Endodermal cell (in vitro differentiated cells): Measurements from ENCODE around the gene RNASE7. TPM values are rescaled to one million over a fixed set of nuclear protein-coding genes. Genes with fewer than 3 reads are reported as not detected.

Experiments
- DNase-seq: peaks from one replicate; pipeline ENCODE4 v3.0.0-alpha.2; 2017
- H3K27ac ChIP-seq: 2 replicates; pipeline ENCODE4 v1.5.1; 2013; ENCODE audit warnings: mild to moderate bottlenecking, low read depth, low read length, moderate library complexity
- H3K27me3 ChIP-seq: 2 replicates; pipeline ENCODE4 v1.6.1; 2013; ENCODE audit warnings: mild to moderate bottlenecking, low read length, moderate library complexity; ENCODE audit not compliant: insufficient read depth, control insufficient read depth, poor library complexity, severe bottlenecking
- H3K36me3 ChIP-seq: 2 replicates; pipeline ENCODE4 v1.7.0; 2013; ENCODE audit warnings: mild to moderate bottlenecking, low read length, moderate library complexity; ENCODE audit not compliant: control insufficient read depth, insufficient read depth
- H3K4me1 ChIP-seq: one replicate; pipeline ENCODE4 v1.7.0; 2013; ENCODE audit warnings: low read length; ENCODE audit not compliant: control insufficient read depth, insufficient read depth
- H3K4me3 ChIP-seq: 2 replicates; pipeline ENCODE4 v1.5.1; 2013; ENCODE audit warnings: mild to moderate bottlenecking, low read length, moderate library complexity
- H3K9ac ChIP-seq: 2 replicates; pipeline ENCODE4 v1.6.1; 2013; ENCODE audit warnings: mild to moderate bottlenecking, low read length, moderate library complexity; ENCODE audit not compliant: poor library complexity, severe bottlenecking; ENCODE audit errors: extremely low read depth
- H3K9me3 ChIP-seq: 2 replicates; pipeline ENCODE4 v1.6.1; 2013; ENCODE audit warnings: mild to moderate bottlenecking, low read length, moderate library complexity; ENCODE audit not compliant: control insufficient read depth
- H3K27ac Mint-ChIP-seq: 2 replicates; pipeline ENCODE4 v1.8.0; 2020; ENCODE audit warnings: mixed read lengths
- H3K27me3 Mint-ChIP-seq: 2 replicates; pipeline ENCODE4 v1.8.0; 2021; ENCODE audit warnings: mild to moderate bottlenecking, mixed read lengths; ENCODE audit not compliant: insufficient read depth
- H3K36me3 Mint-ChIP-seq: 2 replicates; pipeline ENCODE4 v1.8.0; 2020; ENCODE audit warnings: low read depth, mixed read lengths
- H3K4me1 Mint-ChIP-seq: 2 replicates; pipeline ENCODE4 v1.8.0; 2020; ENCODE audit warnings: mixed read lengths
- H3K4me3 Mint-ChIP-seq: 2 replicates; pipeline ENCODE4 v1.8.0; 2020; ENCODE audit warnings: mild to moderate bottlenecking, moderate library complexity, mixed read lengths
- H3K9me3 Mint-ChIP-seq: 2 replicates; pipeline ENCODE4 v1.8.0; 2020; ENCODE audit warnings: mild to moderate bottlenecking, mixed read lengths
- CTCF ChIP-seq: fragments of 200-600 bp; sonication (generic); conservative IDR thresholded peaks from 2 replicates; pipeline ENCODE4 v1.5.0; 2021; ENCODE audit warnings: antibody characterized with exemption, mild to moderate bottlenecking
- WGBS, 2 experiments: methylation state at CpG; one replicate each; pipeline versions ENCODE4 v1.1.5 to v1.1.7; 2013; ENCODE audit warnings: missing lambda C conversion rate in 2 of 2, mixed read lengths in 1 of 2; ENCODE audit not compliant: insufficient coverage in 1 of 2, insufficient read length in 1 of 2; 5-methylcytosine and 5-hydroxymethylcytosine counted together
- total RNA-seq, 2 donors: library from RNA; stranded (reverse); fragmentation: NEBNext Ultra II Directional in 1 of 2; extraction: Animal tissue kit (Norgen Biotek cat#: 25700) in 1 of 2; gene quantifications; 2 replicates in 1 of 2; 3 replicates in 1 of 2; pipeline ENCODE4 v1.2.1, GENCODE V29; 2021

Gene RNASE7
- total RNA-seq, 2 donors from 2014 or later: not detected

- Mint-ChIP-seq H3K36me3 (no peaks in the 10 kb centered on the region), H3K4me1 (peaks cover 22% of the 10 kb centered on the region), H3K4me3 (no peak within 1 kb of the TSS), H3K27ac (no peak within 1 kb of the TSS), H3K27me3 (no peaks in the 10 kb centered on the region), H3K9me3 (no peaks in the 10 kb centered on the region)
- Histone ChIP-seq H3K36me3 (no peaks in the 10 kb centered on the region), H3K4me1 (peaks cover 2% of the 10 kb centered on the region), H3K4me3 (no peak within 1 kb of the TSS), H3K9me3 (no peaks in the 10 kb centered on the region), H3K9ac (no peak within 1 kb of the TSS), H3K27me3 (no peaks in the 10 kb centered on the region), H3K27ac (no peak within 1 kb of the TSS)
- WGBS, 2 experiments: 78 to 90% methylated on average over 6 to 8 of the region's 8 CpGs
- TF ChIP-seq CTCF: no peak
- DNase-seq: no peak
Measured at GRCh38 chr14:21057803-21058675, 15.9 kb downstream of the RNASE7 start, which contains the start of gene RNASE8. TSS of gene RNASE8 (plus strand) at chr14:21057822. CDS start at chr14:21057893, 71 bp downstream.

GRCh38 chr14:21058903-21059302 lies 16.7 kb downstream of the RNASE7 start:
- H3K36me3 Mint-ChIP-seq: no peaks in the 10 kb centered on the region
- 90% methylated on average over 5 of the region's 5 CpGs; no CpG with 5 or more reads in 1 of the 2 experiments for WGBS, 2 experiments
- Histone ChIP-seq H3K9ac (no peak overlapping the region), H3K4me1 (peaks cover 6% of the 10 kb centered on the region), H3K27ac (no peak overlapping the region), H3K27me3 (no peaks in the 10 kb centered on the region), H3K9me3 (no peaks in the 10 kb centered on the region), H3K36me3 (no peaks in the 10 kb centered on the region), H3K4me3 (no peak overlapping the region)
- no peak overlapping the region for H3K4me3 Mint-ChIP-seq
- H3K27me3 Mint-ChIP-seq: no peaks in the 10 kb centered on the region
- no peak for TF ChIP-seq CTCF
- no peak overlapping the region for H3K27ac Mint-ChIP-seq
- DNase-seq: no peak
- no peaks in the 10 kb centered on the region for H3K9me3 Mint-ChIP-seq
- peaks cover 30% of the 10 kb centered on the region for H3K4me1 Mint-ChIP-seq

- H3K9ac ChIP-seq: no peak overlapping the region
- H3K36me3 ChIP-seq: no peaks in the 10 kb centered on the region
- Mint-ChIP-seq H3K27me3 (no peaks in the 10 kb centered on the region), H3K4me3 (no peak overlapping the region), H3K27ac (no peak overlapping the region), H3K36me3 (no peaks in the 10 kb centered on the region), H3K4me1 (peaks cover 26% of the 10 kb centered on the region), H3K9me3 (no peaks in the 10 kb centered on the region)
- TF ChIP-seq CTCF: no peak
- H3K27me3 ChIP-seq: no peaks in the 10 kb centered on the region
- no peak overlapping the region for H3K4me3 ChIP-seq
- H3K9me3 ChIP-seq: no peaks in the 10 kb centered on the region
- no peak overlapping the region for H3K27ac ChIP-seq
- 90 to 95% methylated on average over 6 to 8 of the region's 8 CpGs for WGBS, 2 experiments
- DNase-seq: no peak
- peaks cover 6% of the 10 kb centered on the region for H3K4me1 ChIP-seq
Measured at GRCh38 chr14:21059842-21060613, 17.9 kb downstream of the RNASE7 start.
